H9 (cell line): Measurements from ENCODE around the gene SNX33. TPM values are rescaled to one million over a fixed set of nuclear protein-coding genes. Genes with fewer than 3 reads are reported as not detected.

Experiments
- DNase-seq: peaks from one replicate; pipeline ENCODE4 v3.0.0-alpha.2; 2017
- H2AFZ ChIP-seq: one replicate; pipeline ENCODE4 v1.6.1; 2013; ENCODE audit warnings: mild to moderate bottlenecking, low read length, control low read depth, moderate library complexity
- H2AK5ac ChIP-seq: 2 replicates; pipeline ENCODE4 v1.6.1; 2013; ENCODE audit warnings: low read length, control low read depth, mixed read lengths; ENCODE audit not compliant: insufficient read length
- H2BK120ac ChIP-seq: one replicate; pipeline ENCODE4 v1.6.1; 2013; ENCODE audit warnings: low read depth, mild to moderate bottlenecking, low read length, control low read depth, inconsistent platforms; ENCODE audit not compliant: poor library complexity, severe bottlenecking
- H2BK12ac ChIP-seq: 2 replicates; pipeline ENCODE4 v1.6.1; 2013; ENCODE audit warnings: low read length, control low read depth, mixed read lengths, low read depth; ENCODE audit not compliant: insufficient read length
- H2BK15ac ChIP-seq: 2 replicates; pipeline ENCODE4 v1.6.1; 2013; ENCODE audit warnings: low read depth, low read length, control low read depth
- H2BK20ac ChIP-seq: one replicate; pipeline ENCODE4 v1.6.1; 2013; ENCODE audit warnings: low read depth, mild to moderate bottlenecking, low read length, control low read depth, inconsistent platforms; ENCODE audit not compliant: poor library complexity, severe bottlenecking
- H2BK5ac ChIP-seq: 2 replicates; pipeline ENCODE4 v1.6.1; 2013; ENCODE audit warnings: low read length, control low read depth, mixed read lengths; ENCODE audit not compliant: insufficient read length
- H3K14ac ChIP-seq: 2 replicates; pipeline ENCODE4 v1.6.1; 2013; ENCODE audit warnings: low read length, control low read depth; ENCODE audit not compliant: insufficient read depth
- H3K18ac ChIP-seq: 2 replicates; pipeline ENCODE4 v1.6.1; 2013; ENCODE audit warnings: low read depth, mild to moderate bottlenecking, mixed read lengths, low read length, control low read depth; ENCODE audit not compliant: insufficient read length
- H3K23ac ChIP-seq: 2 replicates; pipeline ENCODE4 v1.6.1; 2013; ENCODE audit warnings: low read length, control low read depth, mixed read lengths, low read depth; ENCODE audit not compliant: insufficient read length
- H3K23me2 ChIP-seq: 2 replicates; pipeline ENCODE4 v1.6.1; 2013; ENCODE audit warnings: low read depth, mild to moderate bottlenecking, mixed read lengths, low read length, control low read depth; ENCODE audit not compliant: insufficient read length, poor library complexity, severe bottlenecking
- H3K27ac ChIP-seq: 2 replicates; pipeline ENCODE4 v1.5.1; 2013; ENCODE audit warnings: low read length, control low read depth, mixed read lengths, low read depth; ENCODE audit not compliant: insufficient read length
- H3K27me3 ChIP-seq: 2 replicates; pipeline ENCODE4 v1.6.1; 2013; ENCODE audit warnings: low read length, control low read depth, inconsistent platforms; ENCODE audit not compliant: insufficient read depth
- H3K4ac ChIP-seq: 2 replicates; pipeline ENCODE4 v1.6.1; 2013; ENCODE audit warnings: low read depth, mild to moderate bottlenecking, control low read depth, inconsistent platforms, low read length, moderate library complexity
- H3K4me1 ChIP-seq: 2 replicates; pipeline ENCODE4 v1.6.1; 2013; ENCODE audit warnings: low read length, control low read depth, inconsistent platforms; ENCODE audit not compliant: insufficient read depth
- H3K4me2 ChIP-seq: 2 replicates; pipeline ENCODE4 v1.6.1; 2013; ENCODE audit warnings: low read length, control low read depth, mixed read lengths; ENCODE audit not compliant: insufficient read length, insufficient read depth
- H3K56ac ChIP-seq: 2 replicates; pipeline ENCODE4 v1.6.1; 2013; ENCODE audit warnings: low read depth, mild to moderate bottlenecking, mixed read lengths, low read length, control low read depth; ENCODE audit not compliant: insufficient read length
- H3K79me1 ChIP-seq: 2 replicates; pipeline ENCODE4 v1.6.1; 2013; ENCODE audit warnings: low read depth, mild to moderate bottlenecking, moderate library complexity, low read length, control low read depth, inconsistent platforms; ENCODE audit not compliant: insufficient read depth, poor library complexity, severe bottlenecking
- H3K79me2 ChIP-seq: 2 replicates; pipeline ENCODE4 v1.6.1; 2013; ENCODE audit warnings: low read length, control low read depth, inconsistent platforms; ENCODE audit not compliant: insufficient read depth
- H3K9ac ChIP-seq: 2 replicates; pipeline ENCODE4 v1.6.1; 2013; ENCODE audit warnings: low read length, control low read depth, mixed read lengths; ENCODE audit not compliant: insufficient read length; ENCODE audit errors: extremely low read depth
- H3K9me3 ChIP-seq: one replicate; pipeline ENCODE4 v1.6.1; 2013; ENCODE audit warnings: low read depth, low read length, inconsistent platforms; ENCODE audit not compliant: control insufficient read depth
- H3T11ph ChIP-seq: one replicate; pipeline ENCODE4 v1.6.1; 2013; ENCODE audit warnings: mild to moderate bottlenecking, low read length, control low read depth, inconsistent platforms
- H4K20me1 ChIP-seq: one replicate; pipeline ENCODE4 v1.6.1; 2013; ENCODE audit not compliant: control insufficient read depth, insufficient read length, insufficient read depth
- H4K5ac ChIP-seq: 2 replicates; pipeline ENCODE4 v1.6.1; 2013; ENCODE audit warnings: low read depth, mild to moderate bottlenecking, mixed read lengths, low read length, control low read depth; ENCODE audit not compliant: insufficient read length
- H4K8ac ChIP-seq: replicated peaks from 2 replicates; pipeline ENCODE4 v1.6.1; 2013; ENCODE audit warnings: low read length, control low read depth, mixed read lengths, low read depth; ENCODE audit not compliant: insufficient read length
- H4K91ac ChIP-seq: 2 replicates; pipeline ENCODE4 v1.6.1; 2013; ENCODE audit warnings: low read depth, mild to moderate bottlenecking, moderate library complexity, mixed read lengths, low read length, control low read depth; ENCODE audit not compliant: insufficient read length
- H3K27ac Mint-ChIP-seq, 3 experiments: 2 replicates in 2 of 3; 3 replicates in 1 of 3; pipeline ENCODE4 v1.8.0; 2020 to 2021; ENCODE audit warnings: mixed read lengths in 3 of 3, mild to moderate bottlenecking in 1 of 3, moderate library complexity in 1 of 3
- H3K27me3 Mint-ChIP-seq: 2 replicates; pipeline ENCODE4 v1.8.0; 2021; ENCODE audit warnings: low read depth, mild to moderate bottlenecking, moderate library complexity, mixed read lengths
- H3K36me3 Mint-ChIP-seq, 3 experiments: 2 replicates in 2 of 3; 3 replicates in 1 of 3; pipeline ENCODE4 v1.8.0; 2020 to 2021; ENCODE audit warnings: low read depth in 3 of 3, mixed read lengths in 3 of 3; ENCODE audit not compliant: insufficient read depth in 1 of 3
- H3K4me1 Mint-ChIP-seq, 2 experiments: 2 replicates each; pipeline ENCODE4 v1.8.0; 2020; ENCODE audit warnings: mixed read lengths in 2 of 2
- H3K4me3 Mint-ChIP-seq, 2 experiments: 2 replicates in 1 of 2; 3 replicates in 1 of 2; pipeline ENCODE4 v1.8.0; 2020 to 2021; ENCODE audit warnings: mild to moderate bottlenecking in 2 of 2, mixed read lengths in 2 of 2, moderate library complexity in 1 of 2
- H3K9me3 Mint-ChIP-seq, 2 experiments: 2 replicates in 1 of 2; 3 replicates in 1 of 2; pipeline ENCODE4 v1.8.0; 2020; ENCODE audit warnings: mild to moderate bottlenecking in 2 of 2, mixed read lengths in 2 of 2, moderate library complexity in 1 of 2
- WGBS: extraction: QIAGEN DNeasy Blood & Tissue Kit; methylation state at CpG from one replicate; pipeline ENCODE4 v1.1.7; 2013; ENCODE audit warnings: missing lambda C conversion rate, low lambda C conversion rate, mixed read lengths; ENCODE audit not compliant: insufficient read length; ENCODE audit errors: extremely low coverage; 5-methylcytosine and 5-hydroxymethylcytosine counted together
- total RNA-seq: library from RNA; stranded (reverse); gene quantifications from 2 replicates; pipeline ENCODE4 v1.2.1, GENCODE V29; 2021
- TF ChIP-seq, protein P1 (sequence below): fragments of 200-600 bp; sonication (generic); conservative IDR thresholded peaks from 3 replicates; pipeline ENCODE4 v1.8.0; 2021; ENCODE audit warnings: antibody characterized with exemption, mild to moderate bottlenecking

SNX33 gene
- total RNA-seq, 1 experiment from 2014 or later, result 17.7 TPM

DNA sequence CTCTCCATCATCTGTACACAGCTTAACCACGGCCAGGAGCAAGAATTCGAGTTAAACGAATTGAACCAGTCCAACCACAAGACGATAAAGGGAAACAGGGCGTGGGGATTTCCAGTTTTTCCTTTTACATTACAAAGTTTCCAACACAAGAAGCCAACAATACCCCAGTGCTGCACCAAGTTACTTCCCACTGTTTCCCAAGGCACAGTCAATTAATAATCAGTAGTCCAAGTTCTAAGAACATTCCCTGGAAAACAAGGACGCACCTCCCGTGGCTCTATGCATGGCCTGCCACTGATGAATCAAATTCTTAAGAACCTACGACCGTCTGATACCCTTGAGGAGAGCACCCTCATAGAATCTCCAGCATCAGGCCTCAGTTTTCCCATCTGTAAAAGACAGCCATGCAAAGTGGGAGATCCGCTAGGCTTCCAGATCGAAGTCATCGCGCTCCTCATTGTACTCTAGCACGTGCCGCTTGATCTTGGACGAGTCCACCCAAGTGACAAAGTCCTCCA is 8.5 kb upstream of the SNX33 start:
- Histone ChIP-seq H3K23ac (peak overlapping the region; percentile 56), H4K8ac (no peak overlapping the region), H3K27me3 (no peaks in the 10 kb centered on the region), H3K56ac (no peak overlapping the region), H2BK5ac (peak overlapping the region; percentile 79), H4K5ac (peak overlapping the region; percentile 92), H3K9me3 (no peaks in the 10 kb centered on the region), H2BK15ac (no peak overlapping the region), H3K79me1 (peaks cover 9% of the 10 kb centered on the region), H4K91ac (peak overlapping the region; percentile 89), H3K14ac (peak overlapping the region; percentile 96), H3K4me1 (no peaks in the 10 kb centered on the region), H3K18ac (peak overlapping the region; percentile 97), H2AFZ (no peak overlapping the region), H2BK12ac (no peak overlapping the region), H3K9ac (peak overlapping the region; percentile 98), H3K4ac (peak overlapping the region; percentile 82), H2BK120ac (no peak overlapping the region), H4K20me1 (no peaks in the 10 kb centered on the region), H3T11ph (no peak overlapping the region), H2AK5ac (no peak overlapping the region), H3K23me2 (peaks cover 15% of the 10 kb centered on the region), H3K27ac (no peak overlapping the region), H3K79me2 (peaks cover 20% of the 10 kb centered on the region; the same call in 1 of the 2 replicates), H3K4me2 (peak overlapping the region; percentile 98), H2BK20ac (no peak overlapping the region)
- no peak for DNase-seq
- Mint-ChIP-seq H3K27ac (peak overlapping the region; percentile 79 to 94 (median 91); a peak in 6 of 7 replicates), H3K9me3 (no peaks in the 10 kb centered on the region), H3K4me1 (peaks cover 28 to 34% of the 10 kb centered on the region in 2 experiments), H3K27me3 (no peaks in the 10 kb centered on the region), H3K4me3 (peak overlapping the region; percentile 92 to 93), H3K36me3 (peaks cover 0 to 10% (median 3%) of the 10 kb centered on the region in 3 experiments; a peak in 3 of 7 replicates)
- WGBS, result no CpG with 5 or more reads among the region's 16 CpGs
- TF ChIP-seq, protein P1, sequence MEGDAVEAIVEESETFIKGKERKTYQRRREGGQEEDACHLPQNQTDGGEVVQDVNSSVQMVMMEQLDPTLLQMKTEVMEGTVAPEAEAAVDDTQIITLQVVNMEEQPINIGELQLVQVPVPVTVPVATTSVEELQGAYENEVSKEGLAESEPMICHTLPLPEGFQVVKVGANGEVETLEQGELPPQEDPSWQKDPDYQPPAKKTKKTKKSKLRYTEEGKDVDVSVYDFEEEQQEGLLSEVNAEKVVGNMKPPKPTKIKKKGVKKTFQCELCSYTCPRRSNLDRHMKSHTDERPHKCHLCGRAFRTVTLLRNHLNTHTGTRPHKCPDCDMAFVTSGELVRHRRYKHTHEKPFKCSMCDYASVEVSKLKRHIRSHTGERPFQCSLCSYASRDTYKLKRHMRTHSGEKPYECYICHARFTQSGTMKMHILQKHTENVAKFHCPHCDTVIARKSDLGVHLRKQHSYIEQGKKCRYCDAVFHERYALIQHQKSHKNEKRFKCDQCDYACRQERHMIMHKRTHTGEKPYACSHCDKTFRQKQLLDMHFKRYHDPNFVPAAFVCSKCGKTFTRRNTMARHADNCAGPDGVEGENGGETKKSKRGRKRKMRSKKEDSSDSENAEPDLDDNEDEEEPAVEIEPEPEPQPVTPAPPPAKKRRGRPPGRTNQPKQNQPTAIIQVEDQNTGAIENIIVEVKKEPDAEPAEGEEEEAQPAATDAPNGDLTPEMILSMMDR, result no peak
